HepG2 (cell line): ENCODE results near the gene SLC41A3. TPM values are rescaled to one million over a fixed set of nuclear protein-coding genes. Genes with fewer than 3 reads are reported as not detected.
"Not testable (repeated sequence)": the region's sequence is repeated elsewhere in the genome, so short reads cannot be mapped to it uniquely, and the experiment has no call there.

Experiments used
- ATAC-seq: fragments of 200-7000 bp; cut with Tn5 transposase; 3 replicates; pipeline ENCODE4 v1.9.1; 2020; ENCODE audit warnings: mild to moderate bottlenecking, moderate library complexity
- BruUV-seq: library from RNA; stranded (reverse); fragments of 400-500 nt; replicated peaks from 2 replicates; lab custom pipeline; 2021; lab: Mats Ljungman, UMichigan
- CTCF ChIA-PET: fragments of 300-600 bp; formaldehyde crosslinking; extraction: SDS; loops from one replicate; lab custom pipeline; 2021; ENCODE audit warnings: low total read pairs, inconsistent platforms, low intra/inter-chr PET ratio; lab: Yijun Ruan, JAX
- POLR2A ChIA-PET: fragments of 350-600 bp; sonication (Branson Sonifier 250); formaldehyde crosslinking; loops from one replicate; lab custom pipeline; 2020; ENCODE audit warnings: antibody characterized with exemption, inconsistent platforms; lab: Yijun Ruan, JAX
- DNase-seq: peaks from one replicate; pipeline ENCODE4 v3.0.0-alpha.2; 2015; ENCODE audit warnings: low spot score
- FAIRE-seq: peaks from 3 replicates; lab custom pipeline; 2011; peaks lifted over from hg19 to GRCh38; lab: Jason Lieb, UNC
- H2AFZ ChIP-seq: one replicate; pipeline ENCODE4 v1.6.1; 2011; ENCODE audit warnings: low read length, inconsistent platforms
- H3K27ac ChIP-seq: fragments of 300-600 bp; 3 replicates; pipeline ENCODE4 v1.8.0; 2011; ENCODE audit warnings: mixed run types, mild to moderate bottlenecking, mixed read lengths, low read length, inconsistent platforms; ENCODE audit not compliant: insufficient read depth; ENCODE audit errors: extremely low read length
- H3K27me3 ChIP-seq, 2 experiments: fragments of 200-600 bp in 1 of 2; 2 replicates in 1 of 2; 3 replicates in 1 of 2; pipeline versions ENCODE4 v1.6.0 to v1.8.0; 2011; ENCODE audit warnings: low read length in 2 of 2, mild to moderate bottlenecking in 2 of 2, moderate library complexity in 2 of 2, inconsistent platforms in 1 of 2; ENCODE audit not compliant: insufficient read depth in 2 of 2, control insufficient read depth in 1 of 2
- H3K36me3 ChIP-seq, 2 experiments: fragments of 200-600 bp in 1 of 2; replicated peaks in 1 of 2; 2 replicates in 1 of 2; 3 replicates in 1 of 2; pipeline versions ENCODE4 v1.5.1 to v1.8.0; 2011; ENCODE audit warnings: low read length in 2 of 2, inconsistent platforms in 1 of 2; ENCODE audit not compliant: insufficient read depth in 2 of 2, control insufficient read depth in 1 of 2
- H3K4me1 ChIP-seq: 2 replicates; pipeline ENCODE4 v1.5.1; 2012; ENCODE audit warnings: low read length, inconsistent platforms; ENCODE audit not compliant: insufficient read depth
- H3K4me2 ChIP-seq: 2 replicates; pipeline ENCODE4 v1.6.0; 2011; ENCODE audit warnings: low read depth, low read length, inconsistent platforms
- H3K4me3 ChIP-seq, 3 experiments: fragments of 200-600 bp in 1 of 3; sonication (generic), shearing (Covaris generic) in 1 of 3; replicated peaks in 1 of 3; 2 replicates each; pipeline ENCODE4 v1.5.1; 2011 to 2016; ENCODE audit warnings: low read length in 3 of 3, inconsistent platforms in 2 of 3, low read depth in 2 of 3, mild to moderate bottlenecking in 2 of 3, control low read depth in 1 of 3, mixed read lengths in 1 of 3; ENCODE audit not compliant: insufficient read depth in 1 of 3
- H3K79me2 ChIP-seq: one replicate; pipeline ENCODE4 v1.6.1; 2011; ENCODE audit warnings: low read length, inconsistent platforms; ENCODE audit not compliant: insufficient read depth
- H3K9ac ChIP-seq: 2 replicates; pipeline ENCODE4 v1.6.0; 2011; ENCODE audit warnings: mild to moderate bottlenecking, low read depth, low read length, inconsistent platforms; ENCODE audit not compliant: insufficient read depth
- H3K9me3 ChIP-seq: 2 replicates; pipeline ENCODE4 v1.5.1; 2012; ENCODE audit warnings: mild to moderate bottlenecking, low read length
- H4K20me1 ChIP-seq: 2 replicates; pipeline ENCODE4 v1.6.0; 2011; ENCODE audit warnings: inconsistent platforms, mild to moderate bottlenecking, low read length, moderate library complexity; ENCODE audit not compliant: insufficient read depth
- MEIS2 ChIP-seq: sonication (generic); formaldehyde crosslinking; IDR thresholded peaks from 2 replicates; pipeline ENCODE4 v1.9.0; 2021; ENCODE audit warnings: mild to moderate bottlenecking, missing genetic modification reagents
- ZNF777 ChIP-seq: sonication (generic); formaldehyde crosslinking; IDR thresholded peaks from 2 replicates; pipeline ENCODE4 v1.4.0; 2020; ENCODE audit warnings: missing genetic modification reagents
- WGBS: methylation state at CpG from one replicate; pipeline ENCODE4 v1.1.6; 2017; ENCODE audit warnings: low lambda C conversion rate; 5-methylcytosine and 5-hydroxymethylcytosine counted together
- in situ Hi-C: cut with HindIII; loops from 2 replicates; pipeline ENCODE4 v1.10.0; 2017; ENCODE audit warnings: low pct_unique_long_range_greater_than_20kb; ENCODE audit not compliant: extremely low pct_ligation_motif_present
- intact Hi-C: fragments of 100-400 bp; cut with micrococcal nuclease; formaldehyde crosslinking; loops from one replicate; pipeline ENCODE4 v1.10.0; 2022; ENCODE audit not compliant: unreplicated experiment
- polyA plus RNA-seq, 8 experiments: library from polyadenylated mRNA; depleted of rRNA in 3 of 8; stranded (reverse) in 7 of 8; unstranded in 1 of 8; fragments of >200 nt; fragmentation: Illumina TruSeq in 4 of 8; extraction: Trizol in 4 of 8; gene quantifications; 2 replicates each; pipeline versions ENCODE4 v1.2.1 to v1.2.3, GENCODE V29; 2011 to 2016; ENCODE audit warnings: low read depth in 4 of 8, missing spikeins in 1 of 8, mixed read lengths in 1 of 8; ENCODE audit not compliant: insufficient read depth in 1 of 8
- total RNA-seq, 5 experiments: library from RNA; depleted of rRNA; stranded (reverse); fragments of >200 nt; fragmentation: Illumina TruSeq; extraction: Trizol; gene quantifications; 2 replicates each; pipeline ENCODE4 v1.2.3, GENCODE V29; 2016; ENCODE audit warnings: low read depth in 1 of 5
- TF ChIP-seq, protein P1 (sequence below), 2 experiments: IDR thresholded peaks; 2 replicates each; pipeline ENCODE4 v1.6.1; 2011 to 2012; ENCODE audit warnings: low read length in 2 of 2, borderline replicate concordance in 1 of 2, low read depth in 1 of 2, mild to moderate bottlenecking in 1 of 2, moderate library complexity in 1 of 2
- TF ChIP-seq, protein P2 (sequence below): IDR thresholded peaks from 2 replicates; pipeline ENCODE4 v1.6.1; 2016; ENCODE audit warnings: mild to moderate bottlenecking, missing biosample characterization, missing genetic modification reagents
- TF ChIP-seq, protein P3 (sequence below): IDR thresholded peaks from 2 replicates; pipeline ENCODE4 v1.6.1; 2016; ENCODE audit warnings: low read depth, control low read depth
- TF ChIP-seq, protein P4 (sequence below): sonication (generic); formaldehyde crosslinking; IDR thresholded peaks from 2 replicates; pipeline ENCODE4 v1.4.0; 2020; ENCODE audit warnings: mild to moderate bottlenecking, missing genetic modification reagents
- TF ChIP-seq, protein P5 (sequence below): sonication (generic); formaldehyde crosslinking; conservative IDR thresholded peaks from 2 replicates; pipeline ENCODE4 v1.4.0; 2020; ENCODE audit warnings: missing genetic modification reagents
- TF ChIP-seq, protein P6 (sequence below): sonication (generic); formaldehyde crosslinking; IDR thresholded peaks from 2 replicates; pipeline ENCODE4 v1.8.1; 2023; ENCODE audit warnings: mild to moderate bottlenecking, missing genetic modification reagents, borderline replicate concordance

The SLC41A3 gene
- total and polyA plus RNA-seq, 2 of the 13 experiments (the other 11 are each of a cell fraction or from before 2014, with no cell fraction given), result 26.0 to 71.1 TPM

DNA sequence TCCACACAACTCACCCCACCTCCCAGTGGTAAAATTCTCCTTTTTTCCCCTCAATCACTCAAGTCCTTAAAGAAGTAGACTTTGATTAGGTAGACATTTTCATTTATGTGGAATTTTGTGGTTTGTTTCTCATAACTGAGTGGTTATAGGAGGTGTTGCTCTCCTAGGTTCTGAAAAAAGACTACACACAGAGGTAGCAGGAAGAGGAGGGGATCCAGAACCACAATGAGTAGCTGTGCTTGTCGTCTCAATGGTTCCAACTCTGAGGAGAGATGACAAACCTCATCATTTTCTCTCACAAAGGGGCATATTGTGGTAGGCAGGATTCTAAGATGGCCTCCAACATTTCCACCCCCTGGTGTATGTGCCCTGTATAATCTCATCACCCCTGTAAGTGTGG is 120.1 kb downstream of the SLC41A3 start:
- H3K79me2 ChIP-seq, DNase-seq, H3K4me3 ChIP-seq, H3K9ac ChIP-seq, H3K27ac ChIP-seq, H3K4me1 ChIP-seq, POLR2A ChIA-PET, BruUV-seq, FAIRE-seq, H3K36me3 ChIP-seq, CTCF ChIA-PET, H3K27me3 ChIP-seq, H3K9me3 ChIP-seq, H2AFZ ChIP-seq, H4K20me1 ChIP-seq, in situ Hi-C loops, intact Hi-C loops, H3K4me2 ChIP-seq, ATAC-seq: not testable (repeated sequence)
- WGBS, result 11% methylated on average over 1 of the region's 1 CpG
- TF ChIP-seq, protein P1, sequence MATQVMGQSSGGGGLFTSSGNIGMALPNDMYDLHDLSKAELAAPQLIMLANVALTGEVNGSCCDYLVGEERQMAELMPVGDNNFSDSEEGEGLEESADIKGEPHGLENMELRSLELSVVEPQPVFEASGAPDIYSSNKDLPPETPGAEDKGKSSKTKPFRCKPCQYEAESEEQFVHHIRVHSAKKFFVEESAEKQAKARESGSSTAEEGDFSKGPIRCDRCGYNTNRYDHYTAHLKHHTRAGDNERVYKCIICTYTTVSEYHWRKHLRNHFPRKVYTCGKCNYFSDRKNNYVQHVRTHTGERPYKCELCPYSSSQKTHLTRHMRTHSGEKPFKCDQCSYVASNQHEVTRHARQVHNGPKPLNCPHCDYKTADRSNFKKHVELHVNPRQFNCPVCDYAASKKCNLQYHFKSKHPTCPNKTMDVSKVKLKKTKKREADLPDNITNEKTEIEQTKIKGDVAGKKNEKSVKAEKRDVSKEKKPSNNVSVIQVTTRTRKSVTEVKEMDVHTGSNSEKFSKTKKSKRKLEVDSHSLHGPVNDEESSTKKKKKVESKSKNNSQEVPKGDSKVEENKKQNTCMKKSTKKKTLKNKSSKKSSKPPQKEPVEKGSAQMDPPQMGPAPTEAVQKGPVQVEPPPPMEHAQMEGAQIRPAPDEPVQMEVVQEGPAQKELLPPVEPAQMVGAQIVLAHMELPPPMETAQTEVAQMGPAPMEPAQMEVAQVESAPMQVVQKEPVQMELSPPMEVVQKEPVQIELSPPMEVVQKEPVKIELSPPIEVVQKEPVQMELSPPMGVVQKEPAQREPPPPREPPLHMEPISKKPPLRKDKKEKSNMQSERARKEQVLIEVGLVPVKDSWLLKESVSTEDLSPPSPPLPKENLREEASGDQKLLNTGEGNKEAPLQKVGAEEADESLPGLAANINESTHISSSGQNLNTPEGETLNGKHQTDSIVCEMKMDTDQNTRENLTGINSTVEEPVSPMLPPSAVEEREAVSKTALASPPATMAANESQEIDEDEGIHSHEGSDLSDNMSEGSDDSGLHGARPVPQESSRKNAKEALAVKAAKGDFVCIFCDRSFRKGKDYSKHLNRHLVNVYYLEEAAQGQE (IDR thresholded peaks at IDR 0.05; ENCODE audit: borderline replicate concordance in 1 of 2, low read depth in 1 of 2, low read length in 2 of 2), result peak in 1 of 2 experiments; percentile 76; a peak in 2 of 4 replicates

DNA sequence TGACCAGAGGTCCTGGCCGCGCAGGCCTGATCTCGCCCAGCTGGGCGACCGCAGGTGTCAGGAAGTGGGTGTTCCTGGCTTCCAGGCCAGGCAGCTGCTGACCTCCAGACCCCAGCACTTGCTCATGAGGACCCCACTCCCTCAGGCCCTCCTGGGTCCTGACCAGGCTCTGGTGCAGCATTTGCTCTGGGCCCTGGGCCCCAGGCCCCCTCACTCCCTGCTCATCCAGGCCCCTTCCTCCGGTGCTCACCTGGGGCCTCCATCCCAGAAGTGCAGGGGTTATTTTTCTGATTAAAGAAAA is 122.7 kb downstream of the SLC41A3 start:
- Histone ChIP-seq H3K9ac (no peak overlapping the region), H3K36me3 (no peaks in the 10 kb centered on the region), H3K79me2 (no peaks in the 10 kb centered on the region), H2AFZ (no peak overlapping the region), H3K4me3 (no peak overlapping the region), H3K9me3 (no peaks in the 10 kb centered on the region), H3K27me3 (no peaks in the 10 kb centered on the region; a peak in 1 of 5 replicates), H3K27ac (no peak overlapping the region), H4K20me1 (no peaks in the 10 kb centered on the region), H3K4me1 (no peaks in the 10 kb centered on the region), H3K4me2 (no peak overlapping the region)
- WGBS, result 20% methylated on average over 1 of the region's 6 CpGs
- in situ Hi-C loops (no loop called here), intact Hi-C loops (no loop called here)
- TF ChIP-seq, protein P2, sequence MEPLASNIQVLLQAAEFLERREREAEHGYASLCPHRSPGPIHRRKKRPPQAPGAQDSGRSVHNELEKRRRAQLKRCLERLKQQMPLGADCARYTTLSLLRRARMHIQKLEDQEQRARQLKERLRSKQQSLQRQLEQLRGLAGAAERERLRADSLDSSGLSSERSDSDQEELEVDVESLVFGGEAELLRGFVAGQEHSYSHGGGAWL (CRISPR knock-in tag), result no peak
- TF ChIP-seq, protein P3, sequence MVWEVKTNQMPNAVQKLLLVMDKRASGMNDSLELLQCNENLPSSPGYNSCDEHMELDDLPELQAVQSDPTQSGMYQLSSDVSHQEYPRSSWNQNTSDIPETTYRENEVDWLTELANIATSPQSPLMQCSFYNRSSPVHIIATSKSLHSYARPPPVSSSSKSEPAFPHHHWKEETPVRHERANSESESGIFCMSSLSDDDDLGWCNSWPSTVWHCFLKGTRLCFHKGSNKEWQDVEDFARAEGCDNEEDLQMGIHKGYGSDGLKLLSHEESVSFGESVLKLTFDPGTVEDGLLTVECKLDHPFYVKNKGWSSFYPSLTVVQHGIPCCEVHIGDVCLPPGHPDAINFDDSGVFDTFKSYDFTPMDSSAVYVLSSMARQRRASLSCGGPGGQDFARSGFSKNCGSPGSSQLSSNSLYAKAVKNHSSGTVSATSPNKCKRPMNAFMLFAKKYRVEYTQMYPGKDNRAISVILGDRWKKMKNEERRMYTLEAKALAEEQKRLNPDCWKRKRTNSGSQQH (CRISPR knock-in tag), result no peak
- TF ChIP-seq, protein P4, sequence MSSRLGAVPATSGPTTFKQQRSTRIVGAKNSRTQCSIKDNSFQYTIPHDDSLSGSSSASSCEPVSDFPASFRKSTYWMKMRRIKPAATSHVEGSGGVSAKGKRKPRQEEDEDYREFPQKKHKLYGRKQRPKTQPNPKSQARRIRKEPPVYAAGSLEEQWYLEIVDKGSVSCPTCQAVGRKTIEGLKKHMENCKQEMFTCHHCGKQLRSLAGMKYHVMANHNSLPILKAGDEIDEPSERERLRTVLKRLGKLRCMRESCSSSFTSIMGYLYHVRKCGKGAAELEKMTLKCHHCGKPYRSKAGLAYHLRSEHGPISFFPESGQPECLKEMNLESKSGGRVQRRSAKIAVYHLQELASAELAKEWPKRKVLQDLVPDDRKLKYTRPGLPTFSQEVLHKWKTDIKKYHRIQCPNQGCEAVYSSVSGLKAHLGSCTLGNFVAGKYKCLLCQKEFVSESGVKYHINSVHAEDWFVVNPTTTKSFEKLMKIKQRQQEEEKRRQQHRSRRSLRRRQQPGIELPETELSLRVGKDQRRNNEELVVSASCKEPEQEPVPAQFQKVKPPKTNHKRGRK, result no peak
- TF ChIP-seq, protein P5, sequence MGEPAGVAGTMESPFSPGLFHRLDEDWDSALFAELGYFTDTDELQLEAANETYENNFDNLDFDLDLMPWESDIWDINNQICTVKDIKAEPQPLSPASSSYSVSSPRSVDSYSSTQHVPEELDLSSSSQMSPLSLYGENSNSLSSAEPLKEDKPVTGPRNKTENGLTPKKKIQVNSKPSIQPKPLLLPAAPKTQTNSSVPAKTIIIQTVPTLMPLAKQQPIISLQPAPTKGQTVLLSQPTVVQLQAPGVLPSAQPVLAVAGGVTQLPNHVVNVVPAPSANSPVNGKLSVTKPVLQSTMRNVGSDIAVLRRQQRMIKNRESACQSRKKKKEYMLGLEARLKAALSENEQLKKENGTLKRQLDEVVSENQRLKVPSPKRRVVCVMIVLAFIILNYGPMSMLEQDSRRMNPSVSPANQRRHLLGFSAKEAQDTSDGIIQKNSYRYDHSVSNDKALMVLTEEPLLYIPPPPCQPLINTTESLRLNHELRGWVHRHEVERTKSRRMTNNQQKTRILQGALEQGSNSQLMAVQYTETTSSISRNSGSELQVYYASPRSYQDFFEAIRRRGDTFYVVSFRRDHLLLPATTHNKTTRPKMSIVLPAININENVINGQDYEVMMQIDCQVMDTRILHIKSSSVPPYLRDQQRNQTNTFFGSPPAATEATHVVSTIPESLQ (CRISPR knock-in tag), result no peak
- TF ChIP-seq, protein P6, sequence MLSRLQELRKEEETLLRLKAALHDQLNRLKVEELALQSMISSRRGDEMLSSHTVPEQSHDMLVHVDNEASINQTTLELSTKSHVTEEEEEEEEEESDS, result no peak
- TF ChIP-seq ZNF777 (CRISPR knock-in tag) (no peak), MEIS2 (CRISPR knock-in tag) (no peak)
- ChIA-PET POLR2A (no interaction called here), CTCF (no interaction called here)
- no peak for ATAC-seq
- no TSS peak for BruUV-seq
- DNase-seq, result no peak
- FAIRE-seq, result no peak
